ENCODE measurements around the gene TMED7.

- TF ChIP-seq TAF1 (IDR thresholded peaks at IDR 0.05; ENCODE audit: borderline replicate concordance, insufficient read depth, low read length) = no peak
- no peak for TF ChIP-seq POLR2AphosphoS5 (IDR thresholded peaks at IDR 0.05; ENCODE audit: low read depth, low read length)
- TF ChIP-seq SIN3A (IDR thresholded peaks at IDR 0.05; ENCODE audit: borderline replicate concordance, insufficient read depth, low read length) = no peak
- no peak for TF ChIP-seq REST (IDR thresholded peaks at IDR 0.05; ENCODE audit: insufficient read depth in 1 of 2, low read depth in 2 of 2, low read length in 2 of 2)
- no peak for TF ChIP-seq FOXP2 (optimal IDR thresholded peaks at IDR 0.05; ENCODE audit: borderline replicate concordance, extremely low read depth, extremely low read length, insufficient read depth)
Measured at GRCh38 chr5:115573133-115573532, 52.7 kb downstream of the TMED7 start.
